Stimulated activated CD8-positive, alpha-beta memory T cell treated with anti-CD3 and anti-CD28 coated beads, Interleukin-15, amount 100 ng/mL, for 1 hour (primary cell): ENCODE results near the gene STYK1.

Experiments used
- DNase-seq: peaks from one replicate; pipeline ENCODE4 v3.0.0-alpha.2; 2020; ENCODE audit warnings: low read depth

STYK1 gene

DNA sequence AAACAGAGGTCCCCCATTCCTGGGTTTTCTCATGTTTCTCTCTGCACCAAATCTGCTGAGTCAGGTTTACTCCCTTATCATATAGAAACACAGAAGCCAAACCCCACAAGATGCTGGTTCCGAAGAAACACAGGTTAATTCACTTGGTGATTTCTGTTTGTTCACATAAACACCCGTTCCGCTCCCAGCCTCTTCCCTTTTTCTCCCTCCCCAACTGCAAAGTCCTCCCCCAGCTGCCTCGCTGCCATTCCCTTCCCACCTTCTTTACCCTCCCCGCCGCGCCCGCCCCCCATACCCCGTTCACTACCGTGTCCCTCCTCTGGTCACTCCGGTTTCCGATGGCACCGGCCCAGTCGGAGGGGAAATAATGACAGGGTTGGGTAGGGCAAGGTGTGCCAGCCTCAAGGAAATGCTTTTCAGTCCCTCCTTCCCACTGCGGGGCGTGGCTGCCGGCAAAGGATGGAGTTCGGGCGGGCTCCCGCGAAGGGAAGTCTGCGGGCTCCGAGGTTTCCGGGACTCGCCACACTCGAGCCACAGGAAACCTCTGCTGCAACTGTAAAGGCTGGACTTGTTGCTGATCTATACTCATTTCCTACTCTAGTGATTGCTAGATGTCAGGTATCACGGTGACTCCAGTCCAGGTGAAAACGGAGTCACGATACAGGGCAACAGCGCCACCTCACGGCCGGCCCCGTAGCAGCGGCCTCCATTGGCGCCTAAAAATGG lies at the start of gene STYK1:
Gene STYK1 (minus strand): TSS at position 394 of the 726 bp plus-strand sequence. CDS start 39,434 bp downstream, outside the sequence.
- DNase-seq: peak; percentile 67

GRCh38 chr12:10722905-10723746 lies 49.3 kb upstream of the STYK1 start, which contains the start of gene YBX3:
Gene YBX3 (minus strand): TSS chr12:10723323. CDS start chr12:10723111, 212 bp downstream.
- DNase-seq: peak; percentile 9

DNA sequence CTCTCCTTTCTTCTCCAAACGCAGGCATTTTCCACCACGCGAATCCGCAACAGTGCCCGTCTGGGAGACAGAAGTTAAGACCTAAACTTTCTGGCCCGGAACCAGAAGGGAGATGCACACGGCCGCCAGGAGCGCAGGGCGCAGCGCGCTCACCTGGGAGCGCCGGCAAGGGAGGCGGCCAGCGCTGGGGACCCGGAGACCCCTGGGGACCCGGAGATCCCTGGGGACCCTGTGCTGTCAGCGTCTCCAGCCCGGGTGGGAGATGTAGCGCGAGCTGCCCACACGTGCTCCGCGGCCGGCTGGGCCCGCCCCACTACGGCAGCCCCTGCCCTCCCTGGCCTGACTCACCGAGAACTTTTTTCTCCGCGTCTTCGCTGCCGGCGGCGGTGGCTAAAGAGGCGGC lies 48.7 kb upstream of the STYK1 start:
- peak; percentile 14 for DNase-seq

- DNase-seq: peak; percentile 23
These were observed 48.0 kb upstream of the STYK1 start for GRCh38 chr12:10721651-10722501.

- no peak for DNase-seq
These were observed 47.3 kb upstream of the STYK1 start for GRCh38 chr12:10720974-10721650.

GRCh38 chr12:10719482-10719881 lies 45.6 kb upstream of the STYK1 start:
- no peak for DNase-seq

DNA sequence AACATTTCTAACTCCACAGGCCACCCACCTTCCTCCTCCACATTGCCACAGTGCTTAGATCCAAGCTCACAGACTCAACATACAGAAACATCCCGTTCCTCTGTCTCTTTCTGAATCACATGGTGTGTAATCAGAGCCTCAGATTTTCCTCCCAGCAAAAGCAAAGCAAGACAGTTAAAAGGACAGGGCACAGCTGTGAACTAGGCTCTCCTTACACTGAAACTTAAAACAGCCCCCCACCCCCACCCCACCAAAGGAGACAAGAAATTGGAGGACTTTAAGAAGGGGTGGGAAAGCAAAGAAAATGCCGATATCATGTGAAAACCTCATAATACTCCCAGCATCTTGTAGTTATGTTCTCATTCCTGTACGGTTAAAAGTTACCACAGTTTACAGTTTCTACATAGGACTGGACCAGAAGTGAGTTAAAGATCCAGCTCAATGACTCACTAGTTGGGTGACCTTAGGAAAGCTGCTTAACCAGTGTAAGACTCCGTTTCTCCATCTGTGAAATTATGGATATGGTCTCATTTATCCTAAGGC lies 44.5 kb upstream of the STYK1 start:
- DNase-seq: no peak

DNA sequence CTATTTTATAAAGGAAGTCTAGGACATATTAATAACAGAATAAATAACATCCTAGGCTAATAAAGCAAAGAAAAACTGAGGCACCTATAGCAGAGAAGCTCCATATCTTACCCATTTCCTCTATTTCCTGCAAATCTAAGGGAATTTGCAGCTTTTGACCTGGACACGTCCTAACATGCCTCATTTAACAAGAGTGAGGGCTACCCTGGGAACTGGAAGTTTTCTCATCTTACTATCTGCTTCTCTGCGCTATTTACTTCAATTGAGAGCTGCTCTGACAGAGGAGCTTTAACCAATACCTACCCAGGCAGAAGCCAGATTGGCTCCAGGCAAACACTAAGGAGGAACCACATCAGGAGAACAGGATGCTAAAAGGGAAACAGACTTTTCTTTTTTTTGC lies 43.6 kb upstream of the STYK1 start:
- no peak for DNase-seq

- no peak for DNase-seq
These were observed 43.0 kb upstream of the STYK1 start for GRCh38 chr12:10716704-10717315.

- DNase-seq: no peak
These were observed 42.4 kb upstream of the STYK1 start for GRCh38 chr12:10716277-10716676.

DNA sequence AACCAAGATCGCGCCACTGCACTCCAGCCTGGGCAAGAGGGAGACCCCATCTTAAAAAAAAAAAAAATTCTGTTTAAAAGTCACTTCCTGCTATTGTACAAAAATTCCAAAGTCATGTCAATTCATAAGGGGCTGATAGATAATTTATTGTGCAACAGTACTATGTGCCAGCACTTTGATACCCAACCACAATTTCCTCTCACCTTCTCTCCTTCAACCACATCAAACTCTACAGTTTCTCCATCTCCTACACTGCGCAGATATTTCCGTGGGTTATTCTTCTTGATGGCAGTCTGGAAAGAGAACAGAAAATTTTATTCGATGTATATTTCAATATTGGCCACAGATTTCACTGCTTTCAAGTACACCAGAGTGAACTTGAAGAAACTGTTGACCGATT lies 41.6 kb upstream of the STYK1 start:
- no peak for DNase-seq

DNA sequence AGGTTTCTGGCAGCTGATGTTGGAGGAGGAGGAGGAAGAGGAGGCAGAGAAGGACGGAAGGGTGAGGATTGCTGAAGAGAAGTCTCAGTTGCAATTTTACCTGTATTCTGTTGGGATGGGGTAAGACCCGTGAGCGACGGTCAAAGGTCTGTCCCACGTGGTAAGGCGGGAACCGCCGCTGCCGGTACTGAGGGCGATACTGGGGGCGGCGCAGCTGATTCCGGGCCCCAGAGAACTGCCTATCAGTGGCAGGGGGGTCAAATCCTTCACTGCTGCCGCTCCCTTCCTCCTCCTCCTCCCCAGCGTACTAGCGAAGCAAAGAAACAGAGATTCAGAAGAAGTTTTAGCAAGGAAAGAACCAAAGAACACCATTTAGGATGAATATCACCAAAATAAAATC lies 36.0 kb upstream of the STYK1 start:
- DNase-seq: no peak

GRCh38 chr12:10708862-10709261 lies 35.0 kb upstream of the STYK1 start:
- DNase-seq: no peak

DNA sequence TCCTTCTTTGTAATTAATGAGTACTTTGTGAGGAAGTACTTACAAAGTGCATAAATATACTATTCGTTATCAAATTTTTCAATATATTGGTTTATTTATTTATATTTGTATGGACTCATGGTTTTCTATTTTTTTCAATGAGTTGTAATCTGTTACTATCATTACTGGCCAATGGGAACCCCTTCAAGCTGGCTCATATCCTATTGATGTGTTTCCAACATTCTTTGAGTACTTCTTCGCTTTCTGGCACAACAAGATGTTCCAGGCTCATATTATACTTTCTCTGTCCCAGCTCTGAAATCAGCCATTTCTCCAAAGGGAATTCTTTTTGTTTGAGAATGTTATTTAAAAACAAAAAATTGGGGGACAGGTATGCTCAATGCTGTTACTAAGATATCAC lies 31.8 kb upstream of the STYK1 start:
- no peak for DNase-seq

DNA sequence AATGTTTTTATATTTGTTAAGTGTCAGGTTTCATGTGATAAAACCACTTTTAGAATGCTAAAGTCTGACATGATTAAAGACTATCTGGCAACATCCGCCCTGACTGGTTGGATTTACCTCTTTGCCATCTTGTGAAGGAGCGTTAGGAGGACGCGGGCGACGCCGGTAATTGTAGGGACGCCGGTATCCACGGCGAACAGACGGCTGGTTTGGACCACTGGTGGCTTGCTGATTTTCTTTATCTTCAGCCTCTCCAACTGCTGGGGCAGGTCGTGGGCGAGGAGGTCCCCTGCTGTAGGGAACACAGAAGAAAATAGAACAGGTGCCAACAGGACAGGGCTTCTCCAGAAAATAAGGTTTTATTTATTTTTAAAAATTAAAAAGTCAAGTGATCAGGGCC lies 28.0 kb upstream of the STYK1 start:
- no peak for DNase-seq

DNA sequence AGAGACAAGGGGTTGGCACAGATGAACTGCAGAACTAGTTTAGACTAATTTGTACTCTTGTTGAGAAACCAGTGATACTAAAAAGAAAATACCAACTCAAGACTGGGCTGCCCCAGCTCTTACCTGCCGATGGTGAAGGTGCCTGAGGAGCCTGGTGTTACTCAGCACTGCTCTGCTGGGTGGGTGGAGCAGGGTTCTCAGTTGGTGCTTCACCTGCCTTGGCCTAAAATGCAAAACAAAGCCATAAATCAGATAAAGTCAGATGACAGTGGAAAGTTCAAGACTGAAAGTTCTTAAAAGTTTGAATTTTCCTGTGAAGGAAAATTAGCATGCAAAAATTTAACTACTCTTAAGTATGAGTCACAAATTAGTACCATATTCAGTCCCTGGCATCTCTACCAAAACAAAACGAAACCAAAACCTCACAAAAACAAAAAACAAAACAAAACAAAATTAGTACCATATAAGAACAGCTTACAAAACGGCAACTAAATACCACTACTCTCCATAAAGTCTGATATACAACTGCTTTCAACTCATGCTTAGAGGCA lies 27.4 kb upstream of the STYK1 start:
- DNase-seq: no peak

- DNase-seq: no peak
These were observed 26.7 kb upstream of the STYK1 start for GRCh38 chr12:10700581-10700980.

DNA sequence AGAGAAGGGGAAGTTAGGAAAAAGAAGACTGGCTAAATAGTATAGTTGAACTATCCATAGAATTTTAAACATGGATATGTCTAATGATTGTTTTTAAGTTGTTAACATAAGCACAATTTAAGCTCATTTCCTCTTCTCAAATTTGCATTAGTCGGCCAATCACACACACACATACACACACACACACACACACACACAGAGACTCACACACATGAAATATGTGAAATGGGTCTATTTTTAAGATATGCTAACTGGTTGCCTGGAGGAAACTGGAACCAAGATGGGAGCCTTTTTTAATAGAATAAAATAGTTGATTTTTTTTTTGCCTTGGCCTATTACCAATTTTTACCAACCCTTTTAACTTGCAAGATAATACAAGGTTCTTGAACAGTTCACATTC lies 24.0 kb upstream of the STYK1 start:
- DNase-seq: no peak

DNA sequence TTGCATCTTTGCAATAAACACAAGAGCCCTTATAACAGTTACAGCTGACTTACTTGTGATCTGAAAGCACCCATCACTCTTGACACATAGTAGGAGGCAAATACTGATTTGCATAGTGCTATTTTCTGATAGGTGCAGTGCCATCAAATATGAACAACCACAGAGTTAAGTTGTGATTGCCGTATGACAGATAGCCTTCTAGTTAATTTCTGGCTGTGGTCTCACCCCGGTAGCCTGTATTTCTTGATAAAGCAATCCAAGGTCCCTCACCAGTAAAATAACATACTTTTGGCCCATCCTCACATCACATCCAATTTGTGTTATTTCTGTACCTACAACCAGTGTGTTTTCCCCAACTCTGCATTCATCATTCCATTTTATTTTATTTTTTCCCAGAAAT lies 23.3 kb upstream of the STYK1 start:
- no peak for DNase-seq

- no peak for DNase-seq
These were observed 17.1 kb upstream of the STYK1 start for GRCh38 chr12:10690906-10691305.

DNA sequence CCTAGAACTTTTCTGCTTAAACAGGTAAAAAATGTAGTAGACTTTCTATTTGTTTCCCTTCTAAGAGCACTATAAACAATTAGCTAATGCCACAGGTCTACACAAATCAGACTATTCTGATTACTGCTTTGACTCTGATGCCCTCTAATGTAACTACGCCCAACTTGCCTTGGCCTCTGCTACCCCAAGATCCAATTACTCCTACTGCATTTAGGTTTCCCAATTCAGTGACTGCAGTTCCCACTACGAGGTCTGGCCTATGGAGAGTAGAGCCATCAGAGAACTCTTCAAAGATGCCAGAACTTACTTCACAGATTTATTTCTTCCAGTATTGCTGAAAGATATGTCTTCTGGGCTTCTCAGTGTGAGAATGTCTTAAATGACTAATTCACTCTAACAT lies 15.3 kb upstream of the STYK1 start:
- DNase-seq: no peak
